K562 (cell line): ENCODE measurements around the gene CFAP300. TPM values are rescaled to one million over a fixed set of nuclear protein-coding genes. Genes with fewer than 3 reads are reported as not detected.

Experiments used
- ATAC-seq: fragments of 200-7000 bp; cut with Tn5 transposase; 3 replicates; pipeline ENCODE4 v1.9.1; 2020; ENCODE audit warnings: moderate library complexity
- BruUV-seq: library from RNA; stranded (reverse); fragments of 400-500 nt; replicated peaks from 2 replicates; lab custom pipeline; 2021; lab: Mats Ljungman, UMichigan
- CTCF ChIA-PET: fragments of 300-600 bp; formaldehyde crosslinking; extraction: SDS; loops from one replicate; lab custom pipeline; 2021; ENCODE audit warnings: low intra/inter-chr PET ratio; lab: Yijun Ruan, JAX
- POLR2A ChIA-PET: fragments of 300-600, 350-650 bp; sonication (Branson Sonifier 250); formaldehyde crosslinking; extraction: SDS; loops from one replicate; lab custom pipeline; 2021; ENCODE audit warnings: antibody characterized with exemption, inconsistent platforms; lab: Yijun Ruan, JAX
- DNase-seq, 4 experiments: peaks; one replicate each; pipeline versions ENCODE4 v3.0.0 to v3.0.0-alpha.2; 2011 to 2018; ENCODE audit warnings: low spot score in 3 of 4, mixed read lengths in 3 of 4; ENCODE audit errors: extremely low read depth in 1 of 4
- FAIRE-seq: peaks from 2 replicates; lab custom pipeline; 2011; peaks lifted over from hg19 to GRCh38; lab: Jason Lieb, UNC
- H2AFZ ChIP-seq: 2 replicates; pipeline ENCODE4 v1.6.0; 2011; ENCODE audit warnings: low read depth, low read length, control low read depth, inconsistent platforms
- H3K27ac ChIP-seq: fragments of 200-600 bp; 3 replicates; pipeline ENCODE4 v1.8.0; 2011; ENCODE audit warnings: low read depth, mild to moderate bottlenecking, control low read depth, inconsistent platforms, low read length, moderate library complexity, mixed read lengths; ENCODE audit errors: extremely low read depth
- H3K27me3 ChIP-seq, 2 experiments: fragments of 300-600 bp in 1 of 2; 2 replicates in 1 of 2; 3 replicates in 1 of 2; pipeline versions ENCODE4 v1.6.0 to v1.8.0; 2011; ENCODE audit warnings: inconsistent platforms in 2 of 2, low read length in 2 of 2, mild to moderate bottlenecking in 1 of 2, mixed read lengths in 1 of 2, moderate library complexity in 1 of 2; ENCODE audit not compliant: control insufficient read depth in 2 of 2, insufficient read depth in 2 of 2
- H3K36me3 ChIP-seq: fragments of 300-600 bp; 3 replicates; pipeline ENCODE4 v1.8.0; 2011; ENCODE audit warnings: mild to moderate bottlenecking, low read length, inconsistent platforms; ENCODE audit not compliant: control insufficient read depth, insufficient read depth
- H3K4me1 ChIP-seq, 2 experiments: fragments of 200-600 bp in 1 of 2; replicated peaks in 1 of 2; 2 replicates in 1 of 2; 3 replicates in 1 of 2; pipeline versions ENCODE4 v1.5.1 to v1.8.0; 2011; ENCODE audit warnings: inconsistent platforms in 2 of 2, low read length in 2 of 2, mild to moderate bottlenecking in 1 of 2, mixed read lengths in 1 of 2, moderate library complexity in 1 of 2; ENCODE audit not compliant: control insufficient read depth in 2 of 2, insufficient read depth in 2 of 2
- H3K4me2 ChIP-seq: 2 replicates; pipeline ENCODE4 v1.6.1; 2011; ENCODE audit warnings: low read length, control low read depth, inconsistent platforms, mixed read lengths; ENCODE audit not compliant: insufficient read depth
- H3K4me3 ChIP-seq: fragments of 200-600 bp; sonication (generic), shearing (Covaris generic); 2 replicates; pipeline ENCODE4 v1.5.1; 2016; ENCODE audit warnings: control low read depth, inconsistent platforms
- H3K79me2 ChIP-seq: fragments of 200-600 bp; 3 replicates; pipeline ENCODE4 v1.8.0; 2011; ENCODE audit warnings: low read length, inconsistent platforms; ENCODE audit not compliant: control insufficient read depth, insufficient read depth
- H3K9ac ChIP-seq, 2 experiments: 2 replicates each; pipeline versions ENCODE4 v1.6.0 to v1.6.1; 2011; ENCODE audit warnings: low read depth in 2 of 2, low read length in 2 of 2, control low read depth in 1 of 2, inconsistent platforms in 1 of 2, mild to moderate bottlenecking in 1 of 2, mixed read lengths in 1 of 2; ENCODE audit not compliant: insufficient read depth in 1 of 2
- H3K9me1 ChIP-seq: one replicate; pipeline ENCODE4 v1.6.0; 2011; ENCODE audit warnings: inconsistent platforms, mild to moderate bottlenecking, low read length, moderate library complexity; ENCODE audit not compliant: control insufficient read depth, insufficient read depth
- H3K9me3 ChIP-seq: replicated peaks from 2 replicates; pipeline ENCODE4 v1.5.1; 2011; ENCODE audit warnings: low read depth, low read length, inconsistent platforms; ENCODE audit not compliant: control insufficient read depth, insufficient read depth
- H4K20me1 ChIP-seq: replicated peaks from 2 replicates; pipeline ENCODE4 v1.6.1; 2011; ENCODE audit warnings: low read length, inconsistent platforms, mixed read lengths; ENCODE audit not compliant: control insufficient read depth, insufficient read depth
- ELK1 ChIP-seq: sonication (generic); formaldehyde crosslinking; IDR thresholded peaks from 2 replicates; pipeline ENCODE4 v1.8.1; 2022; ENCODE audit warnings: missing genetic modification reagents
- FOXJ2 ChIP-seq: fragments of 200-800 bp; sonication (Bioruptor generic); IDR thresholded peaks from 2 replicates; pipeline ENCODE4 v1.6.1; 2016; ENCODE audit warnings: missing genetic modification characterization, missing compliant biosample characterization
- GABPB1 ChIP-seq: sonication (generic); formaldehyde crosslinking; IDR thresholded peaks from 2 replicates; pipeline ENCODE4 v1.8.0; 2022; ENCODE audit warnings: mild to moderate bottlenecking, missing genetic modification reagents
- MCM7 ChIP-seq, 2 experiments: fragments of 450-650 bp; IDR thresholded peaks; 2 replicates each; pipeline ENCODE4 v1.6.1; 2016 to 2018
- NFXL1 ChIP-seq: fragments of 450-650 bp; formaldehyde crosslinking; IDR thresholded peaks from 2 replicates; pipeline ENCODE4 v1.4.0; 2021; ENCODE audit warnings: mild to moderate bottlenecking
- RBM39 ChIP-seq: fragments of 200-400 bp; formaldehyde crosslinking; optimal IDR thresholded peaks from 2 replicates; pipeline ENCODE3; 2018; ENCODE audit warnings: low read depth, low read length
- RNF2 ChIP-seq: sonication (generic); IDR thresholded peaks from 2 replicates; pipeline ENCODE4 v1.6.1; 2016
- WHSC1 ChIP-seq: IDR thresholded peaks from one replicate; pipeline ENCODE4 v1.6.1; 2012; ENCODE audit warnings: low read length, control low read depth, inconsistent platforms
- ZBTB5 ChIP-seq: fragments of 450-650 bp; IDR thresholded peaks from 2 replicates; pipeline ENCODE4 v1.6.1; 2017; ENCODE audit warnings: antibody characterized with exemption
- ZFP1 ChIP-seq: fragments of 450-650 bp; formaldehyde crosslinking; IDR thresholded peaks from 2 replicates; pipeline ENCODE4 v1.4.0; 2020; ENCODE audit warnings: mild to moderate bottlenecking, mixed read lengths
- WGBS: fragments of 100-300 bp; shearing (Covaris generic); methylation state at CpG from one replicate; pipeline ENCODE4 v1.1.6; 2016; ENCODE audit warnings: low coverage, mixed read lengths; ENCODE audit not compliant: insufficient coverage; ENCODE audit errors: missing lambda C conversion rate; 5-methylcytosine and 5-hydroxymethylcytosine counted together
- in situ Hi-C: fragments of 300-500 bp; cut with MboI; formaldehyde crosslinking; loops from 4 replicates; pipeline ENCODE4 v1.15.0; 2018; ENCODE audit warnings: inconsistent platforms, mixed read lengths
- intact Hi-C: fragments of 100-400 bp; cut with micrococcal nuclease; formaldehyde crosslinking; loops from 2 replicates; pipeline ENCODE4 v1.14.2; 2022
- polyA plus RNA-seq, 8 experiments: library from polyadenylated mRNA; depleted of rRNA in 4 of 8; stranded (reverse) in 5 of 8; unstranded in 3 of 8; fragments of >200 nt; fragmentation: Nextera tagmentation in 2 of 8; fragmentation: Illumina TruSeq in 1 of 8; extraction: Ambion mirVana in 2 of 8; extraction: Trizol in 1 of 8; gene quantifications; 2 replicates each; pipeline versions ENCODE4 v1.2.1 to v1.2.3, GENCODE V29; 2011 to 2014; ENCODE audit warnings: inconsistent platforms in 1 of 8, missing spikeins in 1 of 8
- total RNA-seq, 7 experiments: library from RNA; depleted of rRNA in 6 of 7; stranded (reverse); fragments of >200 nt in 6 of 7; fragmentation: Illumina TruSeq in 2 of 7; extraction: Trizol in 2 of 7; gene quantifications; 2 replicates each; pipeline versions ENCODE4 v1.2.1 to v1.2.3, GENCODE V29; 2011 to 2021; ENCODE audit warnings: low replicate concordance in 1 of 7
- TF ChIP-seq, protein P1 (sequence below): fragments of 450-650 bp; IDR thresholded peaks from 2 replicates; pipeline ENCODE4 v1.6.1; 2018; ENCODE audit warnings: mild to moderate bottlenecking, low read depth; ENCODE audit not compliant: partially characterized antibody

The CFAP300 gene
- total and polyA plus RNA-seq, 9 of the 15 experiments (the other 6 are each of a cell fraction or from before 2014, with no cell fraction given), result not detected

DNA sequence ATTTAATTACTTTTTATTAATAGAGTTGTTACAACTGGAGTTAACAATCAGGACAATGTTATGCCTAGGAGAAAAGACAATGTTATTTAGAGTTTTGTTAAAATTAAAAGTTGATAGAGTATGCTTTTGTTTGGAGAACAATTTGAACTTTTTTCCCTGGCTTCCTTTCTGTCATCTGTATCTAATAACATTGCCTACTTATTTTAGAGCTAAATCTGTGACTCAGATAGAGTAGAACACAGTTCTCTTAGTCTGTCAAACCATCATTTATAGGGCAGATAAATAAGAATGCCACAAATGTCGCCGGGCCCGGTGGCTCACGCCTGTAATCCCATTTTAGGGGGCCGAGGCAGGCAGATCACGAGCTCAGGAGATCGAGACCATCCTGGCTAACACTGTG, 34.1 kb downstream of the CFAP300 start:
- no peak overlapping the region for H3K9ac ChIP-seq
- H3K9me3 ChIP-seq, result no peaks in the 10 kb centered on the region
- H2AFZ ChIP-seq, result no peak overlapping the region
- TF ChIP-seq, protein P1, sequence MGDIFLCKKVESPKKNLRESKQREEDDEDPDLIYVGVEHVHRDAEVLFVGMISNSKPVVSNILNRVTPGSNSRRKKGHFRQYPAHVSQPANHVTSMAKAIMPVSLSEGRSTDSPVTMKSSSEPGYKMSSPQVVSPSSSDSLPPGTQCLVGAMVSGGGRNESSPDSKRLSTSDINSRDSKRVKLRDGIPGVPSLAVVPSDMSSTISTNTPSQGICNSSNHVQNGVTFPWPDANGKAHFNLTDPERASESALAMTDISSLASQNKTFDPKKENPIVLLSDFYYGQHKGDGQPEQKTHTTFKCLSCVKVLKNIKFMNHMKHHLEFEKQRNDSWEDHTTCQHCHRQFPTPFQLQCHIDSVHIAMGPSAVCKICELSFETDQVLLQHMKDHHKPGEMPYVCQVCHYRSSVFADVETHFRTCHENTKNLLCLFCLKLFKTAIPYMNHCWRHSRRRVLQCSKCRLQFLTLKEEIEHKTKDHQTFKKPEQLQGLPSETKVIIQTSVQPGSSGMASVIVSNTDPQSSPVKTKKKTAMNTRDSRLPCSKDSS, result no peak
- TF ChIP-seq RBM39, result no peak
- TF ChIP-seq ELK1 (CRISPR knock-in tag), result no peak
- TF ChIP-seq MCM7 (IDR thresholded peaks at IDR 0.05), result no peak
- no peak for TF ChIP-seq NFXL1 (CRISPR knock-in tag)
- no peak for TF ChIP-seq ZFP1 (CRISPR knock-in tag)
- TF ChIP-seq GABPB1 (CRISPR knock-in tag), result no peak
- TF ChIP-seq ZBTB5, result no peak
- no peak for TF ChIP-seq FOXJ2
- TF ChIP-seq RNF2, result no peak
- TF ChIP-seq WHSC1, result no peak
- ATAC-seq (no peak), DNase-seq (no peak), FAIRE-seq (no peak)
- no peak overlapping the region for H3K27ac ChIP-seq
- H3K27me3 ChIP-seq, result no peaks in the 10 kb centered on the region
- H3K4me1 ChIP-seq, result no peaks in the 10 kb centered on the region
- POLR2A ChIA-PET, result interaction anchor here (0.5 to 1.1 kb wide), 2 partner anchors 26 to 861 kb away, joined by 3 read pairs; no protein-coding TSS in a partner anchor
- H3K9me1 ChIP-seq, result no peaks in the 10 kb centered on the region
- intact Hi-C loops (no loop called here), in situ Hi-C loops (no loop called here)
- no peaks in the 10 kb centered on the region for H4K20me1 ChIP-seq
- CTCF ChIA-PET, result no interaction called here
- no peaks in the 10 kb centered on the region for H3K36me3 ChIP-seq
- BruUV-seq, result no TSS peak
- no peak overlapping the region for H3K4me2 ChIP-seq
- H3K4me3 ChIP-seq, result no peak overlapping the region
- H3K79me2 ChIP-seq, result no peaks in the 10 kb centered on the region
- 3% methylated on average over 7 of the region's 7 CpGs for WGBS
